H1 (cell line): ENCODE measurements around the gene ACTR2. TPM values are rescaled to one million over a fixed set of nuclear protein-coding genes. Genes with fewer than 3 reads are reported as not detected.

Experiments used
- CTCF ChIA-PET: fragments of 300-600 bp; sonication (Branson Sonifier 250); formaldehyde crosslinking; loops from one replicate; lab custom pipeline; 2021; ENCODE audit not compliant: partially characterized antibody; lab: Charles Lee
- POLR2A ChIA-PET: fragments of 300-600 bp; sonication (Branson Sonifier 250); formaldehyde crosslinking; loops from one replicate; lab custom pipeline; 2021; ENCODE audit warnings: inconsistent platforms; ENCODE audit not compliant: partially characterized antibody; lab: Charles Lee
- DNase-seq, 2 experiments: peaks; one replicate each; pipeline versions ENCODE4 v3.0.0 to v3.0.0-alpha.2; 2010 to 2022; ENCODE audit warnings: low spot score in 2 of 2, low read depth in 1 of 2, mixed read lengths in 1 of 2
- FAIRE-seq: peaks from 2 replicates; lab custom pipeline; 2011; peaks lifted over from hg19 to GRCh38; lab: Jason Lieb, UNC
- H2AFZ ChIP-seq: 2 replicates; pipeline ENCODE4 v1.8.1; 2012; ENCODE audit warnings: low read length, inconsistent platforms
- H2AK5ac ChIP-seq: 2 replicates; pipeline ENCODE4 v1.6.1; 2013; ENCODE audit warnings: low read depth, low read length
- H2BK120ac ChIP-seq: replicated peaks from 2 replicates; pipeline ENCODE3; 2013; ENCODE audit warnings: low read depth, low read length, inconsistent platforms
- H2BK12ac ChIP-seq: 2 replicates; pipeline ENCODE4 v1.6.1; 2013; ENCODE audit warnings: low read depth, low read length
- H2BK15ac ChIP-seq: 2 replicates; pipeline ENCODE4 v1.6.1; 2013; ENCODE audit warnings: low read length
- H2BK20ac ChIP-seq: 2 replicates; pipeline ENCODE4 v1.6.1; 2013; ENCODE audit warnings: low read length
- H2BK5ac ChIP-seq: 2 replicates; pipeline ENCODE4 v1.6.1; 2013; ENCODE audit warnings: low read depth, low read length
- H3K14ac ChIP-seq: 2 replicates; pipeline ENCODE4 v1.6.1; 2013; ENCODE audit warnings: inconsistent platforms; ENCODE audit not compliant: insufficient read length
- H3K18ac ChIP-seq: 2 replicates; pipeline ENCODE4 v1.6.1; 2013; ENCODE audit warnings: low read length; ENCODE audit errors: extremely low read depth
- H3K23ac ChIP-seq: 2 replicates; pipeline ENCODE4 v1.6.1; 2013; ENCODE audit warnings: inconsistent platforms; ENCODE audit not compliant: insufficient read length
- H3K23me2 ChIP-seq: 2 replicates; pipeline ENCODE4 v1.6.1; 2013; ENCODE audit warnings: low read depth, low read length
- H3K27ac ChIP-seq: 2 replicates; pipeline ENCODE4 v1.6.1; 2011; ENCODE audit warnings: low read depth, low read length, inconsistent platforms
- H3K27me3 ChIP-seq, 4 experiments: replicated peaks in 1 of 4; 1 replicate in 1 of 4; 2 replicates in 3 of 4; pipeline versions ENCODE4 v1.6.1 to v1.8.1; 2011 to 2013; ENCODE audit warnings: low read length in 3 of 4, mild to moderate bottlenecking in 3 of 4, inconsistent platforms in 2 of 4, mixed read lengths in 2 of 4, moderate library complexity in 1 of 4; ENCODE audit not compliant: control insufficient read depth in 3 of 4, insufficient read depth in 3 of 4; ENCODE audit errors: extremely low read depth in 1 of 4
- H3K36me3 ChIP-seq, 4 experiments: 2 replicates each; pipeline versions ENCODE4 v1.6.1 to v1.8.1; 2011 to 2013; ENCODE audit warnings: mild to moderate bottlenecking in 4 of 4, low read length in 3 of 4, moderate library complexity in 2 of 4, control low read depth in 1 of 4, inconsistent platforms in 1 of 4; ENCODE audit not compliant: insufficient read depth in 4 of 4, control insufficient read depth in 2 of 4
- H3K4ac ChIP-seq: replicated peaks from 2 replicates; pipeline ENCODE3; 2013; ENCODE audit warnings: low read length, low read depth, mixed read lengths, inconsistent platforms; ENCODE audit not compliant: insufficient read length
- H3K4me1 ChIP-seq, 4 experiments: replicated peaks in 1 of 4; 1 replicate in 1 of 4; 2 replicates in 3 of 4; pipeline versions ENCODE4 v1.6.1 to v1.8.1; 2011 to 2013; ENCODE audit warnings: low read length in 3 of 4, inconsistent platforms in 2 of 4, mixed read lengths in 1 of 4; ENCODE audit not compliant: insufficient read depth in 4 of 4, control insufficient read depth in 3 of 4
- H3K4me2 ChIP-seq, 2 experiments: 2 replicates each; pipeline versions ENCODE4 v1.6.1 to v1.8.1; 2011 to 2013; ENCODE audit warnings: low read depth in 2 of 2, low read length in 2 of 2, control low read depth in 1 of 2, inconsistent platforms in 1 of 2, mild to moderate bottlenecking in 1 of 2; ENCODE audit not compliant: insufficient read depth in 1 of 2
- H3K4me3 ChIP-seq, 4 experiments: fragments of 200-600, 300-600 bp in 1 of 4; sonication (generic), shearing (Covaris generic), sonication (Bioruptor Twin) in 1 of 4; 2 replicates each; pipeline versions ENCODE4 v1.5.1 to v1.8.1; 2011 to 2016; ENCODE audit warnings: low read length in 4 of 4, low read depth in 3 of 4, control low read depth in 2 of 4, inconsistent platforms in 2 of 4, mild to moderate bottlenecking in 2 of 4, mixed read lengths in 1 of 4, moderate library complexity in 1 of 4; ENCODE audit not compliant: insufficient read depth in 2 of 4; ENCODE audit errors: extremely low read depth in 1 of 4
- H3K56ac ChIP-seq: replicated peaks from 2 replicates; pipeline ENCODE3; 2013; ENCODE audit warnings: low read depth, mild to moderate bottlenecking, mixed read lengths, low read length, inconsistent platforms; ENCODE audit not compliant: insufficient read length
- H3K79me1 ChIP-seq: 2 replicates; pipeline ENCODE4 v1.6.1; 2013; ENCODE audit warnings: low read depth, low read length, control low read depth
- H3K79me2 ChIP-seq, 2 experiments: 2 replicates each; pipeline versions ENCODE4 v1.6.1 to v1.8.1; 2012 to 2013; ENCODE audit warnings: low read length in 2 of 2, mild to moderate bottlenecking in 2 of 2, inconsistent platforms in 1 of 2; ENCODE audit not compliant: insufficient read depth in 2 of 2, control insufficient read depth in 1 of 2
- H3K9ac ChIP-seq, 4 experiments: replicated peaks in 1 of 4; 1 replicate in 1 of 4; 2 replicates in 3 of 4; pipeline versions ENCODE4 v1.6.1 to v1.8.1; 2011 to 2013; ENCODE audit warnings: low read depth in 3 of 4, low read length in 3 of 4, control low read depth in 2 of 4, mild to moderate bottlenecking in 2 of 4, moderate library complexity in 2 of 4, inconsistent platforms in 1 of 4; ENCODE audit errors: extremely low read depth in 1 of 4
- H3K9me3 ChIP-seq, 2 experiments: 2 replicates each; pipeline versions ENCODE4 v1.6.1 to v1.8.1; 2012 to 2013; ENCODE audit warnings: mild to moderate bottlenecking in 2 of 2, moderate library complexity in 2 of 2, control low read depth in 1 of 2, inconsistent platforms in 1 of 2, low read depth in 1 of 2, low read length in 1 of 2, mixed read lengths in 1 of 2; ENCODE audit not compliant: insufficient read depth in 2 of 2
- H4K20me1 ChIP-seq, 2 experiments: replicated peaks in 1 of 2; 2 replicates each; pipeline versions ENCODE3 to v1.8.1; 2011 to 2013; ENCODE audit warnings: inconsistent platforms in 2 of 2, low read length in 2 of 2, mild to moderate bottlenecking in 1 of 2; ENCODE audit not compliant: insufficient read depth in 2 of 2, control insufficient read depth in 1 of 2
- H4K5ac ChIP-seq: 2 replicates; pipeline ENCODE4 v1.6.1; 2013; ENCODE audit warnings: low read length, low read depth, mixed read lengths, inconsistent platforms; ENCODE audit not compliant: insufficient read length
- H4K8ac ChIP-seq: 2 replicates; pipeline ENCODE4 v1.8.0; 2013; ENCODE audit warnings: mild to moderate bottlenecking, moderate library complexity, low read length, inconsistent platforms; ENCODE audit not compliant: insufficient read depth; ENCODE audit errors: extremely low read depth
- H4K91ac ChIP-seq: replicated peaks from 2 replicates; pipeline ENCODE3; 2013; ENCODE audit warnings: low read length, mixed read lengths, inconsistent platforms; ENCODE audit not compliant: insufficient read length
- ASH2L ChIP-seq: fragments of 200-600, 300-600 bp; sonication (generic); IDR thresholded peaks from one replicate; pipeline ENCODE4 v1.7.1; 2017; ENCODE audit warnings: low read length
- RNF2 ChIP-seq: fragments of 200-900, 300-1000 bp; sonication (generic); IDR thresholded peaks from 2 replicates; pipeline ENCODE4 v1.7.1; 2016; ENCODE audit warnings: borderline replicate concordance, low read depth, mild to moderate bottlenecking, antibody characterized with exemption, low read length; ENCODE audit not compliant: poor library complexity, severe bottlenecking; ENCODE audit errors: missing control alignments
- WGBS, 2 experiments: shearing (Covaris generic) in 1 of 2; methylation state at CpG; one replicate each; pipeline versions ENCODE4 v1.1.6 to v1.1.7; 2013 to 2015; ENCODE audit warnings: low lambda C conversion rate in 2 of 2, mixed read lengths in 2 of 2, inconsistent platforms in 1 of 2, low coverage in 1 of 2, missing lambda C conversion rate in 1 of 2; ENCODE audit not compliant: insufficient replicate concordance in 2 of 2, insufficient coverage in 1 of 2, insufficient read length in 1 of 2; ENCODE audit errors: extremely low coverage in 1 of 2, missing lambda C conversion rate in 1 of 2; 5-methylcytosine and 5-hydroxymethylcytosine counted together
- polyA plus RNA-seq, 7 experiments: library from polyadenylated mRNA; depleted of rRNA in 3 of 7; stranded (reverse) in 5 of 7; unstranded in 2 of 7; fragments of >200 nt in 5 of 7; fragments of 200-250 nt in 2 of 7; gene quantifications; 1 replicate in 5 of 7; 2 replicates in 1 of 7; 4 replicates in 1 of 7; pipeline versions ENCODE4 v1.2.1 to v1.2.3, GENCODE V29; 2011 to 2013; ENCODE audit warnings: missing spikeins in 2 of 7, mixed read lengths in 2 of 7
- total RNA-seq: library from RNA; stranded (reverse); fragmentation: NEBNext Ultra II Directional; extraction: Animal tissue kit (Norgen Biotek cat#: 25700); gene quantifications from 2 replicates; pipeline ENCODE4 v1.2.1, GENCODE V29; 2021

Gene ACTR2
- total and polyA plus RNA-seq, 2 of the 8 experiments (the other 6 are each of a cell fraction or from before 2014, with no cell fraction given), result 28.3 to 171 TPM

DNA sequence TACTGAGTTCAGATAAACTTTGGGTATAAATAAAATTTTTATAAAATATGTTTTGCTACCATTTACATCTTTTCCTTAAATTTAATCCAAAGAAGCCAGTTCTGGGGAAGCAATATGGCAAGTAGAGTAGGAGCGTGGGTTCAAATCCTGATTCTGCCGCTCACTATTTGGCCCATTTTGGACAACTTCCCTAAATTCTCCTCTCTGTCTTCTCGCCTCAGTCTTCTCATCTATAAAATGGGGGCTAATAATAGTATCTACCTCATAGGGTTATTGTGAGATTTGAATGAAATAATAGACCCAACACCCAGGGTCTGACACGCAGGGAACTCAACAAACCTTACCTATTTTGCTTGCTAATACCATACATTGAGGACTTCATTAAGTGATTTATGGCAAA is 59.7 kb downstream of the ACTR2 start:
- H4K91ac ChIP-seq, result no peak overlapping the region
- TF ChIP-seq ASH2L (no peak), RNF2 (no peak)
- no peak overlapping the region for H3K4me3 ChIP-seq
- no peaks in the 10 kb centered on the region for H3K23me2 ChIP-seq
- FAIRE-seq, result no peak
- H3K79me2 ChIP-seq, result no peaks in the 10 kb centered on the region
- no peak overlapping the region for H3K23ac ChIP-seq
- peaks cover 0 to 1% of the 10 kb centered on the region in 2 experiments for H4K20me1 ChIP-seq
- H3K9ac ChIP-seq, result no peak overlapping the region
- no peak overlapping the region for H2BK5ac ChIP-seq
- H3K9me3 ChIP-seq, result no peaks in the 10 kb centered on the region
- H2BK15ac ChIP-seq, result no peak overlapping the region
- no peaks in the 10 kb centered on the region for H3K36me3 ChIP-seq
- no peak overlapping the region for H2BK20ac ChIP-seq
- no peak for DNase-seq
- ChIA-PET POLR2A (no interaction called here), CTCF (interaction anchor here (1.0 kb wide), 1 partner anchor 45 kb away, joined by 3 read pairs; no protein-coding TSS in a partner anchor)
- H3K79me1 ChIP-seq, result no peaks in the 10 kb centered on the region
- H2BK12ac ChIP-seq, result no peak overlapping the region
- H3K4me2 ChIP-seq, result no peak overlapping the region
- 86% methylated on average over 4 of the region's 4 CpGs; no CpG with 5 or more reads in 1 of the 2 experiments for WGBS, 2 experiments
- H2BK120ac ChIP-seq, result no peak overlapping the region
- no peak overlapping the region for H3K27ac ChIP-seq
- H2AK5ac ChIP-seq, result no peak overlapping the region
- no peak overlapping the region for H4K5ac ChIP-seq
- no peak overlapping the region for H3K18ac ChIP-seq
- H2AFZ ChIP-seq, result no peak overlapping the region
- no peaks in the 10 kb centered on the region for H3K4me1 ChIP-seq
- no peak overlapping the region for H3K4ac ChIP-seq
- H3K27me3 ChIP-seq, result peaks cover 0 to 4% (median 2%) of the 10 kb centered on the region in 4 experiments; a peak in 4 of 7 replicates
- no peak overlapping the region for H3K56ac ChIP-seq
- no peak overlapping the region for H3K14ac ChIP-seq
- no peak overlapping the region for H4K8ac ChIP-seq
